Skeletal muscle tissue (tissue), 4 donors: Measurements from ENCODE around the gene GFPT1. TPM values are rescaled to one million over a fixed set of nuclear protein-coding genes. Genes with fewer than 3 reads are reported as not detected.

ENCODE experiments used
- H3K27ac ChIP-seq: one replicate; pipeline ENCODE4 v1.7.0; 2013; ENCODE audit warnings: mild to moderate bottlenecking, low read depth, low read length, inconsistent platforms
- H3K27me3 ChIP-seq, 3 donors: one replicate each; pipeline ENCODE4 v1.7.0; 2013; ENCODE audit warnings: low read length in 3 of 3; ENCODE audit not compliant: control insufficient read depth in 3 of 3, insufficient read depth in 3 of 3
- H3K36me3 ChIP-seq, 3 donors: one replicate each; pipeline ENCODE4 v1.7.0; 2013; ENCODE audit warnings: low read length in 3 of 3; ENCODE audit not compliant: control insufficient read depth in 3 of 3, insufficient read depth in 3 of 3
- H3K4me1 ChIP-seq, 3 donors: one replicate each; pipeline ENCODE4 v1.7.0; 2013; ENCODE audit warnings: low read length in 3 of 3, mild to moderate bottlenecking in 3 of 3; ENCODE audit not compliant: control insufficient read depth in 3 of 3, insufficient read depth in 3 of 3
- H3K4me3 ChIP-seq, 3 donors: one replicate each; pipeline ENCODE4 v1.7.0; 2013; ENCODE audit warnings: low read length in 3 of 3
- H3K9ac ChIP-seq, 3 donors: one replicate each; pipeline ENCODE4 v1.7.0; 2013; ENCODE audit warnings: low read length in 3 of 3, mild to moderate bottlenecking in 3 of 3, moderate library complexity in 2 of 3, low read depth in 1 of 3
- H3K9me3 ChIP-seq, 3 donors: one replicate each; pipeline ENCODE4 v1.7.0; 2013; ENCODE audit warnings: low read length in 3 of 3; ENCODE audit not compliant: control insufficient read depth in 3 of 3
- total RNA-seq: library from RNA; depleted of rRNA; stranded (reverse); fragments of >200 nt; gene quantifications from one replicate; pipeline ENCODE4 v1.2.3, GENCODE V29; 2014
- donor health status: Osteomylitis.

GFPT1 gene
- total RNA-seq, 1 donor from 2014 or later: 30.8 TPM

DNA sequence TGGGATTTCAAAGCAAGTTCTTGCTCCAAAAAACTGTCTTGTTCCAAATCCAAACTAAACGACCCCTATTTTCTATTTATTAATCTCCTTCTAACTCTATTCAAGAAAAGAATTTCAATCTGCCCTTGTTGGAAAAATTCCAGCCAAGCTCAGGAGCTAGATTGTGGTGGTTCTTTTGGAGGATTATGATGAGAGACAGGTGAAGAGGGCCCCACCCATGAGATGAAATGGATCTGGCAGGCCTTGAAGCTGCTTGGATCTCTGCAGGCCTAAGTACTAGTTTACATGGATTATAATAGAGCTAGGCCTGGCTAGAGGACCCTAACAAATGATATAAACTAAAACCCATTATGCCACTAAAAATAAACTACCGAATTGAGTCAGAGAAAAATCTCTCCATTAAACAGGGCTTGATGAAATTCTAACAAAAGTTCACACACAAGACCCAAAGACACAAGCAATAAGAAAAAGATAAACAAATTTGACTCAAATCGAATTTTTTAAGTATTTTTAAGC lies 101.6 kb downstream of the GFPT1 start:
- no peak overlapping the region for H3K9ac ChIP-seq
- no peaks in the 10 kb centered on the region for H3K27me3 ChIP-seq
- H3K4me3 ChIP-seq: no peak overlapping the region
- H3K4me1 ChIP-seq: no peaks in the 10 kb centered on the region
- no peak overlapping the region for H3K27ac ChIP-seq
- no peaks in the 10 kb centered on the region for H3K9me3 ChIP-seq
- H3K36me3 ChIP-seq: no peaks in the 10 kb centered on the region

DNA sequence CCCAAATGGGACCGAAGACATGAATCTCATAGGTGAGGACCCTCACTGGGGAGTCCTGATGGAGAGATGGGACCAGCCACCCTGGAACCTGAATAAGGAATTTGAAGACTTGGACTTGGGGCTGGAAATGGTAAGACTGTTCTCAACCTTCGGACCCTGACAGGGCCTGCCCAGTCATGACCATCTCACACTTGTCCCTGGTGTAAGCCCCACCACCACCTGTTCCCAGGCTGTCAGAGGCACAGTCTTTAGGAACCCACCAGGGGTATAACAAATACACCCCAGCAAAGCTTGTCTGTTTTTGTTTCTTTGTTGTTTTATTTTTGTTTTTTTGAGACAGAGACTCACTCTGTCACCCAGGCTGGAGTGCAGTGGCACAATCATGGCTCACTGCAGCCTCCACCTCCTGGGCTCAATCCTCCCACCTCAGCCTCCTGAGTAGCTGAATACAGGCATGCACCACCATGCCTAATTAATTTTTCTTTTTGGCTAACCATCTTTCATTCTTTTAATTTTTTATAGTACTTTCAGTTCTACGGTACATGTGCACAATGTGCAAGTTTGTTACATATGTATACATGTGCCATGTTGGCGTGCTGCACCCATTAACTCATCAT lies 106.1 kb downstream of the GFPT1 start:
- Histone ChIP-seq H3K9ac (no peak overlapping the region), H3K4me3 (no peak overlapping the region), H3K9me3 (no peaks in the 10 kb centered on the region), H3K27ac (no peak overlapping the region), H3K4me1 (peaks cover 0 to 4% (median 0%) of the 10 kb centered on the region in 3 donors), H3K36me3 (no peaks in the 10 kb centered on the region), H3K27me3 (no peaks in the 10 kb centered on the region)

DNA sequence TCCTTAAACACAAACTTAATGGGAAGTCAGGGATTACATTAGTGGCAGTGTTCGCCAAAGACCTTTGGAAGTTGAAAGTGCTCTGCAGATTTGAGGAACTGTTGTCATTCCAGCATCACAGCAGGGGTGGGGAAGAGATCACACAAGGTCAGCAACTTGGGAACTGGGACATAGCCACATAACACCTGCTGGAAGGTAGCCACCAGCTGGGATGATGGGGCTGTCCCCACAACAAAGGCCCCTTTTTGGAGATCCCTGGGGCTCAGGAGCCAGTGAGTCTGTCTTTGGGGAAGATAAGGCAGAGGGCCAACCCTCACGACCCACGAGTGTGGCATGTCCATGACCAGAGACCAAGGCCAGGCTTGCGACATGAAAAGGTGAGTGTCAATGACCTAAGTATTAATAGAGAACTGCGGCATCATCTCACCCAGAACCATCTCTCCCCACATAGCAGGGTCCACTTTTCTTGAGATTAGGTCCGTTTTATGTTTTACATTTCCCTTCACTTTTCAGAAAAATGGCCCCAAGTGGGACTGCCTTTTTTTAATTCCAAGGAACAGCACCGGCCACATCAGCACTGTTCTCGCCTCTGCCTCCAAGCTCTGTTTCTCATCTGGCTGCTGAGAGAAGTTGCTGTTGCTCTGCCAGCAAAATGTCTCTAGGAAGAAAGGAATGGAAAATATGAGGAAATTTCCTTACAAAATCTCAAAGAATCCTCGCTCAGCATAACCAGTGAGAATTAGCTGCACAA lies 106.9 kb downstream of the GFPT1 start:
- H3K9me3 ChIP-seq: no peaks in the 10 kb centered on the region
- no peaks in the 10 kb centered on the region for H3K36me3 ChIP-seq
- no peak overlapping the region for H3K27ac ChIP-seq
- no peak overlapping the region for H3K9ac ChIP-seq
- no peak overlapping the region for H3K4me3 ChIP-seq
- no peaks in the 10 kb centered on the region for H3K27me3 ChIP-seq
- H3K4me1 ChIP-seq: peaks cover 0 to 4% (median 0%) of the 10 kb centered on the region in 3 donors

DNA sequence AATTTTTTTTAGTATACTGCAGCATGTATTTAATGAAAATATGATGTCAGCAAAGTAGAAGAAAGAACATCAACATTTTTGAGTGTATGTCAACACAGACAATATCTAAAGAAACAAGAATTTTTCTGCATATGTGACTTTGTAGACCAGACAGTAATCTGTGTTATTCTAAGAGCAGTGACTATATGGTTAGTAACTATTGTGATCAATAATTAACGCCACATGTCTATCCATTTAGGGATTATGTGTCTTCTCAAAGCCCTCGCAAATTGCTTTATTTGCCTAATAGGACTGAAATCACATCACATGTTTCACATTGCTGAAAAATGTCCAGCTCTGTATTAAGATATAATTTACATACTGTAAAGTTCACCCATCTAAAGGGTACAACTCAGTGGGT lies 107.8 kb downstream of the GFPT1 start:
- Histone ChIP-seq H3K9ac (no peak overlapping the region), H3K27me3 (no peaks in the 10 kb centered on the region), H3K27ac (no peak overlapping the region), H3K9me3 (no peaks in the 10 kb centered on the region), H3K4me3 (no peak overlapping the region), H3K4me1 (peaks cover 0 to 4% (median 0%) of the 10 kb centered on the region in 3 donors), H3K36me3 (no peaks in the 10 kb centered on the region)

DNA sequence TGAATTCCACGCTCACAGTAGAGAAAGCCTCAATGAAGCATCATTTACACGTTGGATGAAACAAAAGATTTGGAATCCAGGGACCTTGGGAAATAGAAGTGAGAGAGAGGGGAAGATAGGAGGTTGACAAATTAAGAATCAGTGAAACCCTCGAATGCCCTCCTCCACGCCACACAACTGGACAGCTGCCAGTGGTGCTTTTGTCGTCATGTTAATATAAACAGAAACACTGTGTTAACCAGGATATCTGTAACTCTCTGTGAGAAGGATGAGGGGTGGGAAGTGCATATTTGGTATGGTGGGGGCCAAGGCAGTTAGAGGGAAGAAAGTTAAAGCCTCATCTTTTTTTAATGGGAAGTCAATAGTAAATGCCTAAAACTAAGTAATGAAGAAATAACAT lies 108.7 kb downstream of the GFPT1 start:
- no peak overlapping the region for H3K9ac ChIP-seq
- no peak overlapping the region for H3K4me3 ChIP-seq
- no peak overlapping the region for H3K27ac ChIP-seq
- no peaks in the 10 kb centered on the region for H3K27me3 ChIP-seq
- H3K4me1 ChIP-seq: peaks cover 0 to 4% (median 0%) of the 10 kb centered on the region in 3 donors
- no peaks in the 10 kb centered on the region for H3K36me3 ChIP-seq
- H3K9me3 ChIP-seq: no peaks in the 10 kb centered on the region

DNA sequence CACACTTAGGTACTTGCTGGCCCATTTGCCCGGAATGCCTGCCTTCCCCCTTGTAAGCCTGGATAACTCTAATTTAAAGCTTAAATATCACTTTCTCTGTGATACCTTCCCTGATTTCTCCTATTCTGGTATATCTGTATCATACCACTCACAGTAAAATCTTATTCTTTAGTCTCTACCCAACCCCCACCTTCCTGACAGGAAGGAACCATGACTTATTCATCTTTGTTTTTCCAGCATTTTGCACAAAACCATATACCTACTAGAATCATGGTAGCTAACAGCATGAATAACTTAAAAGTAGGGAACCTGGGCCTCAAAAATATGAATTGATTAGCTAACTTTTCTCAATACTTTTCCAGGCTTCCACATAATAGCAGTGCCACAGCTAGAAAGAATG lies 111.5 kb downstream of the GFPT1 start:
- no peaks in the 10 kb centered on the region for H3K36me3 ChIP-seq

DNA sequence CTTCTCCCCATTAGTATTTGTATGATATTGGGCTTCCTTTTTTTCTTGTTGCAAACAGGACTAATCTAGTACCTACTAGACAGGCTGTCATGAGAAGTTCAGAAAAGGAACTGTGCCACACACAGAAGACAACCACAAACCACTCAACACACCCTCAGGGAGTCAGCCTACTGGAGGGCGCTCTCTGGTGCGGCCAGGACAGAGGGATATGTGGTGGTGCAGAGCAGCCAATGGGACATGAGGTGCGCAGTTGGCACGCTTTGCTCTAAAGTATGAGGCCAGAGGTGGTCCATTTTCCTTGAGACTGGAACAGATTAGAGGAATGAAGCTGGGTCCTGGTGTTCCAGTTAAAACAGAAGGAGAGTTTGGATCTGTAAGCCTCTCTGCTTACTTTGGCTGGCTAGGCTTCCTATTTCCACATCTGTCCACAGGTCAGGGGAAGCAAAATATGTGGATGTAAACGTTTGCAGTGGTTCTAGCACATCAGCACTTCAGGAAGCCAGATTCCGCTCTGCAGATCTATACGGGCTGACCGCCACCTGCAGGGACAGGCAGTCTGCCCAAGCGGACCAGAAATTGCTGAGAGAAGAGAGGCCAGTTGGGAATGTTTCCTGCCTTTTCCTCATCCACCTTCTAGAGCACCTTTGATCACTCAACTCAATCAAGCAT lies 114.1 kb downstream of the GFPT1 start:
- H3K27me3 ChIP-seq: no peaks in the 10 kb centered on the region
- no peaks in the 10 kb centered on the region for H3K9me3 ChIP-seq
- peaks cover 0 to 11% (median 0%) of the 10 kb centered on the region in 3 donors for H3K4me1 ChIP-seq
- H3K27ac ChIP-seq: no peak overlapping the region
- no peaks in the 10 kb centered on the region for H3K36me3 ChIP-seq
- no peak overlapping the region for H3K9ac ChIP-seq
- H3K4me3 ChIP-seq: no peak overlapping the region

More for the DNA sequence above, 111.5 kb downstream of the GFPT1 start:
- Histone ChIP-seq H3K9me3 (no peaks in the 10 kb centered on the region), H3K27me3 (no peaks in the 10 kb centered on the region), H3K4me1 (peaks cover 0 to 15% (median 0%) of the 10 kb centered on the region in 3 donors), H3K9ac (no peak overlapping the region), H3K27ac (no peak overlapping the region), H3K4me3 (no peak overlapping the region)

DNA sequence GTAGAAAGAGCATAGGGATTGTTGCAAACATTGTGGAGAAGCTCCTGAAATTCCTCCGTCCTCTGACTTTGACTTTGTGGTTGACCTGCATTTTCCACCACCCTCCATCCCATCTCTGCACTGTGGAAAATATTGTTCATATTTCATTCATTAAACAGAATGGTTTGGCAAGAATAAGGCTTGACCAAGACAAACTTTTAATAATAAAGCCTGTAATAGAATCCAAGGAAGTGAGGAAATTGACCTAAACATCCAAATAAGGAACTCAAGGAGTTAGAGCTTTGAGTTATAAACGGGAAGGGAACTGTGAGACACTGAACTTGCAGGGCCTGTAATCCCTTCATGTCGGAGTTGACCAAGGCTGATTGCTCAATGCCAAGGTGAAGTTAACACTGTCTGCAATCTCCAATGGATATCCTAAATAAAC lies 115.2 kb downstream of the GFPT1 start:
- H3K27ac ChIP-seq: no peak overlapping the region
- H3K4me3 ChIP-seq: no peak overlapping the region
- H3K4me1 ChIP-seq: peaks cover 0 to 11% (median 0%) of the 10 kb centered on the region in 3 donors
- H3K9me3 ChIP-seq: no peaks in the 10 kb centered on the region
- H3K36me3 ChIP-seq: no peaks in the 10 kb centered on the region
- no peak overlapping the region for H3K9ac ChIP-seq
- no peaks in the 10 kb centered on the region for H3K27me3 ChIP-seq
